Ovary (tissue), 3 donors: Measurements from ENCODE around the gene ACACB.

ENCODE experiments used
- POLR2A ChIP-seq: fragments of 450-650 bp; IDR thresholded peaks from one replicate; pipeline ENCODE4 v1.6.1; 2017; ENCODE audit warnings: antibody characterized with exemption, mild to moderate bottlenecking, moderate library complexity
- TF ChIP-seq, protein P1 (sequence below), 3 donors: fragments of 450-650 bp in 2 of 3; fragments of 200-600 bp in 1 of 3; IDR thresholded peaks; one replicate each; pipeline versions ENCODE4 v1.5.1 to v1.8.0; 2016 to 2022; ENCODE audit warnings: antibody characterized with exemption in 3 of 3, mild to moderate bottlenecking in 1 of 3
- donor health status: DM: no; HTN: no; CAD: no.

DNA sequence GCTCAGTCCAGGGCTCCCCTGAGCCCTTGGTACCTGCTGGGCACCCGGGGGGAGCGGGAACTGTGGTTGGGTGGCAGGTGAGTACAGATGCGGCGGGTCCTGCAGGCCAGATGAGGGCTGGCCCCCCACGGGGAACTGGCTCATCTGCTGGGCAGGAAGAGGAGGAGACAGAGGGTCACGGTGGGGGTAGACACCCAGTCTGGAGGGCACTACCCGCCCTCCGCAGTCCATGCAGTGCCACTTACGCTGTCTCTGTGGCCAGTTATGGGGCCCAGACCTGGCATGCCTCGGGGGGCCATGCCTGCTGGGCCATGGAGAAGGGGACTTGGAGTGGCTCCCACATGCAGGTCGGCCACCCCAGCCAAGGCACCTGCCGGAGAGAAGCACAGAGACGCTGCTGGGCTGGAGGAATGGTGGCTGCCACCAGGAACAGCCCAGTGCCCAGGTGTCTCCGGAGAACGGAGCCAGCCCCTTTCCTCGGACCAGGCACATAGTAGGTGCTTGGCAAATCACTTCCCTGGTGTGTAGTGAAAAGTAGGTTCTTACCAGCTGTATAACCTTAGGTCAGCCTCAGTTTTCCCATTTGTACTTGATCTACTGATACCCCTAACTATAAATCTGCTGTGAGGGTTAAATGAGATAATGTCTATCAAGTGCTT, 171.6 kb downstream of the ACACB start:
- TF ChIP-seq, protein P1, sequence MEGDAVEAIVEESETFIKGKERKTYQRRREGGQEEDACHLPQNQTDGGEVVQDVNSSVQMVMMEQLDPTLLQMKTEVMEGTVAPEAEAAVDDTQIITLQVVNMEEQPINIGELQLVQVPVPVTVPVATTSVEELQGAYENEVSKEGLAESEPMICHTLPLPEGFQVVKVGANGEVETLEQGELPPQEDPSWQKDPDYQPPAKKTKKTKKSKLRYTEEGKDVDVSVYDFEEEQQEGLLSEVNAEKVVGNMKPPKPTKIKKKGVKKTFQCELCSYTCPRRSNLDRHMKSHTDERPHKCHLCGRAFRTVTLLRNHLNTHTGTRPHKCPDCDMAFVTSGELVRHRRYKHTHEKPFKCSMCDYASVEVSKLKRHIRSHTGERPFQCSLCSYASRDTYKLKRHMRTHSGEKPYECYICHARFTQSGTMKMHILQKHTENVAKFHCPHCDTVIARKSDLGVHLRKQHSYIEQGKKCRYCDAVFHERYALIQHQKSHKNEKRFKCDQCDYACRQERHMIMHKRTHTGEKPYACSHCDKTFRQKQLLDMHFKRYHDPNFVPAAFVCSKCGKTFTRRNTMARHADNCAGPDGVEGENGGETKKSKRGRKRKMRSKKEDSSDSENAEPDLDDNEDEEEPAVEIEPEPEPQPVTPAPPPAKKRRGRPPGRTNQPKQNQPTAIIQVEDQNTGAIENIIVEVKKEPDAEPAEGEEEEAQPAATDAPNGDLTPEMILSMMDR (IDR thresholded peaks at IDR 0.05) = no peak
- TF ChIP-seq POLR2A = no peak
